ENCODE data around the gene IFNAR2.

The IFNAR2 gene

GRCh38 chr21:33244082-33244778, 14.5 kb downstream of the IFNAR2 start:
- TF ChIP-seq SUZ12 (IDR thresholded peaks at IDR 0.05) (no peak), LEF1 (IDR thresholded peaks at IDR 0.05; ENCODE audit: borderline replicate concordance) (no peak), NFRKB (IDR thresholded peaks at IDR 0.05) (no peak), FOXK2 (IDR thresholded peaks at IDR 0.05) (no peak), ZNF384 (IDR thresholded peaks at IDR 0.05) (no peak), SP1 (IDR thresholded peaks at IDR 0.05) (no peak), ARNT (IDR thresholded peaks at IDR 0.05) (no peak), L3MBTL2 (conservative IDR thresholded peaks at IDR 0.05) (no peak), TARDBP (IDR thresholded peaks at IDR 0.05) (no peak), PKNOX1 (IDR thresholded peaks at IDR 0.05) (no peak), HDGF (IDR thresholded peaks at IDR 0.05; ENCODE audit: borderline replicate concordance) (no peak), FOXA1 (IDR thresholded peaks at IDR 0.05) (no peak), ELF4 (IDR thresholded peaks at IDR 0.05) (no peak), FOXM1 (IDR thresholded peaks at IDR 0.05; ENCODE audit: borderline replicate concordance) (no peak), BHLHE40 (IDR thresholded peaks at IDR 0.05; ENCODE audit: borderline replicate concordance) (no peak), CTBP1 (IDR thresholded peaks at IDR 0.05; ENCODE audit: borderline replicate concordance) (no peak)
- CTCF ChIA-PET, result interaction anchor here (0.9 kb wide), 1 partner anchor 92 kb away, joined by 3 read pairs; no protein-coding TSS in a partner anchor

GRCh38 chr21:33244779-33245105, 15.0 kb downstream of the IFNAR2 start:
- no peak for DNase-seq (ENCODE audit: extremely low spot score)
- CTCF ChIA-PET, result no interaction called here
- POLR2A ChIA-PET, result interaction anchor here (0.6 kb wide), 1 partner anchor 81 kb away, joined by 3 read pairs; no protein-coding TSS in a partner anchor
- TF ChIP-seq FOXK2 (IDR thresholded peaks at IDR 0.05) (no peak), ARNT (IDR thresholded peaks at IDR 0.05) (no peak), SP1 (IDR thresholded peaks at IDR 0.05) (no peak), CTBP1 (IDR thresholded peaks at IDR 0.05; ENCODE audit: borderline replicate concordance) (no peak), PKNOX1 (IDR thresholded peaks at IDR 0.05) (no peak), BHLHE40 (IDR thresholded peaks at IDR 0.05; ENCODE audit: borderline replicate concordance) (no peak), ELF4 (IDR thresholded peaks at IDR 0.05) (no peak), SUZ12 (IDR thresholded peaks at IDR 0.05) (no peak), NFRKB (IDR thresholded peaks at IDR 0.05) (no peak)

More at GRCh38 chr21:33244082-33244778, 14.5 kb downstream of the IFNAR2 start:
- no peak for DNase-seq (ENCODE audit: extremely low spot score)
- POLR2A ChIA-PET, result no interaction called here

GRCh38 chr21:33245289-33245918, 15.7 kb downstream of the IFNAR2 start:
- no peak for TF ChIP-seq FOXM1 (IDR thresholded peaks at IDR 0.05; ENCODE audit: borderline replicate concordance)
- no peak for TF ChIP-seq SUZ12 (IDR thresholded peaks at IDR 0.05)
- TF ChIP-seq PKNOX1 (IDR thresholded peaks at IDR 0.05), result no peak
- TF ChIP-seq LEF1 (IDR thresholded peaks at IDR 0.05; ENCODE audit: borderline replicate concordance), result no peak
- TF ChIP-seq NFRKB (IDR thresholded peaks at IDR 0.05), result no peak
- TF ChIP-seq ARNT (IDR thresholded peaks at IDR 0.05), result no peak
- TF ChIP-seq BHLHE40 (IDR thresholded peaks at IDR 0.05; ENCODE audit: borderline replicate concordance), result no peak
- CTCF ChIA-PET, result no interaction called here
- POLR2A ChIA-PET, result interaction anchor here (0.6 kb wide), 1 partner anchor 80 kb away, joined by 3 read pairs; no protein-coding TSS in a partner anchor
- DNase-seq (ENCODE audit: extremely low spot score), result no peak

GRCh38 chr21:33246506-33246905, 16.8 kb downstream of the IFNAR2 start:
- TF ChIP-seq TARDBP (IDR thresholded peaks at IDR 0.05) (no peak), NFRKB (IDR thresholded peaks at IDR 0.05) (no peak), SUZ12 (IDR thresholded peaks at IDR 0.05) (no peak), PKNOX1 (IDR thresholded peaks at IDR 0.05) (no peak), ARNT (IDR thresholded peaks at IDR 0.05) (no peak), ELF4 (IDR thresholded peaks at IDR 0.05) (no peak)
- CTCF ChIA-PET, result no interaction called here
- DNase-seq (ENCODE audit: extremely low spot score), result no peak
- POLR2A ChIA-PET, result no interaction called here

GRCh38 chr21:33246963-33247362, 17.2 kb downstream of the IFNAR2 start:
- POLR2A ChIA-PET, result interaction anchor here (1.1 kb wide), 1 partner anchor 78 kb away, joined by 3 read pairs; the partner anchor contains the start of gene IFNAR1
- CTCF ChIA-PET, result no interaction called here
- TF ChIP-seq HDGF (IDR thresholded peaks at IDR 0.05; ENCODE audit: borderline replicate concordance) (no peak), SUZ12 (IDR thresholded peaks at IDR 0.05) (no peak), FOXK2 (IDR thresholded peaks at IDR 0.05) (no peak), LEF1 (IDR thresholded peaks at IDR 0.05; ENCODE audit: borderline replicate concordance) (no peak), TARDBP (IDR thresholded peaks at IDR 0.05) (no peak), SP1 (IDR thresholded peaks at IDR 0.05) (no peak), ELF4 (IDR thresholded peaks at IDR 0.05) (no peak), FOXM1 (IDR thresholded peaks at IDR 0.05; ENCODE audit: borderline replicate concordance) (no peak), L3MBTL2 (conservative IDR thresholded peaks at IDR 0.05) (no peak), ARNT (IDR thresholded peaks at IDR 0.05) (no peak), FOXA1 (IDR thresholded peaks at IDR 0.05) (no peak), BHLHE40 (IDR thresholded peaks at IDR 0.05; ENCODE audit: borderline replicate concordance) (no peak), ZNF384 (IDR thresholded peaks at IDR 0.05) (no peak), NFRKB (IDR thresholded peaks at IDR 0.05) (no peak), CTBP1 (IDR thresholded peaks at IDR 0.05; ENCODE audit: borderline replicate concordance) (no peak), PKNOX1 (IDR thresholded peaks at IDR 0.05) (no peak)
- DNase-seq (ENCODE audit: extremely low spot score), result no peak
